Prostate gland (tissue), 2 donors: ENCODE measurements around the gene TBCE. TPM values are rescaled to one million over a fixed set of nuclear protein-coding genes. Genes with fewer than 3 reads are reported as not detected.

ENCODE experiments used
- DNase-seq: peaks from one replicate; pipeline ENCODE4 v3.0.0-alpha.2; 2019; ENCODE audit warnings: low spot score
- H3K27ac ChIP-seq, 2 donors: fragments of 200-600 bp; sonication (generic); 2 replicates each; pipeline ENCODE4 v1.5.1; 2017 to 2019
- H3K27me3 ChIP-seq: fragments of 200-600 bp; sonication (generic); replicated peaks from 2 replicates; pipeline ENCODE4 v1.5.1; 2019; ENCODE audit not compliant: insufficient read depth
- H3K36me3 ChIP-seq, 2 donors: fragments of 200-600 bp; sonication (generic); 1 replicate in 1 of 2; 2 replicates in 1 of 2; pipeline versions ENCODE4 v1.5.1 to v1.8.1; 2017 to 2019
- H3K4me1 ChIP-seq: fragments of 200-600 bp; sonication (generic); replicated peaks from 2 replicates; pipeline ENCODE4 v1.5.1; 2019
- H3K4me3 ChIP-seq, 2 donors: fragments of 200-600 bp; sonication (generic); 2 replicates each; pipeline ENCODE4 v1.5.1; 2017 to 2019
- H3K9me3 ChIP-seq: fragments of 200-600 bp; sonication (generic); 2 replicates; pipeline ENCODE4 v1.5.1; 2017
- CTCF ChIP-seq, 4 experiments: fragments of 200-600 bp in 2 of 4; fragments of 450-650 bp in 2 of 4; sonication (generic) in 2 of 4; IDR thresholded peaks; 1 replicate in 3 of 4; 2 replicates in 1 of 4; pipeline ENCODE4 v1.5.1; 2016 to 2019; ENCODE audit warnings: antibody characterized with exemption in 4 of 4, mild to moderate bottlenecking in 2 of 4, moderate library complexity in 2 of 4
- POLR2A ChIP-seq: fragments of 450-650 bp; IDR thresholded peaks from one replicate; pipeline ENCODE4 v1.6.1; 2016; ENCODE audit warnings: antibody characterized with exemption, mild to moderate bottlenecking
- POLR2AphosphoS5 ChIP-seq: sonication (generic); formaldehyde crosslinking; IDR thresholded peaks from one replicate; pipeline ENCODE4 v1.6.1; 2017; ENCODE audit warnings: antibody characterized with exemption
- WGBS: methylation state at CpG from one replicate; pipeline ENCODE4 v1.1.5; 2018; 5-methylcytosine and 5-hydroxymethylcytosine counted together
- intact Hi-C: fragments of 100-400 bp; cut with DNase I; formaldehyde crosslinking; loops from one replicate; pipeline ENCODE4 v1.14.2; 2022
- total RNA-seq, 2 donors: library from RNA; depleted of rRNA; stranded (reverse); fragments of >200 nt; gene quantifications; one replicate each; pipeline ENCODE4 v1.1.0, GENCODE V29; 2016

TBCE gene
- total RNA-seq, 2 donors from 2014 or later: 24.2 to 25.0 TPM

DNA sequence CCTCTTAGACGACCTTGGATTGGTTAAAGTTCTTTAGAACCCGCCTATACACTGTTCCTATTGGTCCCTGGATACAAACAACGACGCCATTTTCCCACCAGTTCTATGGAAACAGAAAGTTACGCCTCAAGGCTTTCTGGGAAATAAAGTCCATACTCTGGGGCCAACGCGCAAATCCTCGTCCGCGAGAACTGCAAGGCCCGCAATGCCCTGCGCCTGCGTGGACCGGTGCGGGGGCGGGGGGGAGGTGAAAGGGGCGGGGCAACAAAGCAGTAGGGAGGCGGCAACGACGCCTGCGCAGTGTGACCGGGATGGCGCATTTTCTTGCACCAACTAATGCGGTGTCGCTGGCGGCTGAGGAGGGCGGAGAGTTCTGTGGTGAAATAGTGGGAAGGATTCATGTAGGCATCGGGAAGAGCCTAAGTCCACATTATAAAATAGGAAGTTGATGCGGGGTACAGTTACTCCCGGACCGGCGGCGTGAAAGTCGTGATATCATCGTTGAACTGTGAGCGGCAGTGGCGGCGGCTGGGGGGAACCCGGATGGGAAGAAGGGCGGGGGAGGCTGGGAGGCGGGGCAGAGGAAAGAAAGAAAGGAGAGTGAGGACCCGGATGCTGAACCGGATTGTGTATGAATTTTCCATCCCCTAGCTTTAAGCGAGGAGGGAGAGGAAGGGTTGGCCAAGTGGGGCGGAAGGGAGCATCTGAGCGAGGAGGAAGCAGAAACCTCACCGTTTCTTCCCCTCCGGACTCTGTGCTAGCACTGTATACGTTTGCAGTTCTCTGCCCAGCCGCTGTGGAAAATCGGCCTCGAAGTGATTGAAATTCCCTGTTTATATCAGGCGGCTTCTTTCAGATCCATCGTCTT lies 38.7 kb upstream of the TBCE start, which contains the start of gene GGPS1:
Gene GGPS1 (plus strand): TSS at position 300 of the 868 bp plus-strand sequence. CDS start 6,695 bp downstream, outside the sequence.
- no peaks in the 10 kb centered on the region for H3K36me3 ChIP-seq
- H3K27me3 ChIP-seq: no peaks in the 10 kb centered on the region
- peak within 1 kb of the TSS; percentile 94 to 95 for H3K4me3 ChIP-seq
- peak; percentile 89 for TF ChIP-seq POLR2AphosphoS5
- TF ChIP-seq CTCF (IDR thresholded peaks at IDR 0.05): peak in 1 of 4 experiments; percentile 37
- peak; percentile 87 for TF ChIP-seq POLR2A
- H3K27ac ChIP-seq: peak within 1 kb of the TSS; percentile 97 to 99
- intact Hi-C loops: loop anchor here (2.0 to 5.0 kb wide), 3 partner anchors 76 to 176 kb away; partner anchors contain the start of gene B3GALNT2
- peak; percentile 98 for DNase-seq
- H3K9me3 ChIP-seq: no peaks in the 10 kb centered on the region
- under 1% methylated on average over 54 of the region's 54 CpGs for WGBS
- peaks cover 7% of the 10 kb centered on the region for H3K4me1 ChIP-seq

GRCh38 chr1:235329139-235329902 lies 37.9 kb upstream of the TBCE start:
- DNase-seq: peak; percentile 40
- WGBS: under 1% methylated on average over 24 of the region's 24 CpGs
- H3K4me3 ChIP-seq: peak overlapping the region; percentile 48 to 63
- peak overlapping the region; percentile 97 to 99 for H3K27ac ChIP-seq
- no peak for TF ChIP-seq POLR2A
- peak in 1 of 4 experiments; percentile 9 for TF ChIP-seq CTCF (IDR thresholded peaks at IDR 0.05)
- TF ChIP-seq POLR2AphosphoS5: no peak
- H3K4me1 ChIP-seq: peaks cover 7% of the 10 kb centered on the region
- H3K36me3 ChIP-seq: no peaks in the 10 kb centered on the region
- no peaks in the 10 kb centered on the region for H3K9me3 ChIP-seq
- no peaks in the 10 kb centered on the region for H3K27me3 ChIP-seq
- intact Hi-C loops: loop anchor here (2.0 to 5.0 kb wide), 3 partner anchors 77 to 175 kb away; partner anchors contain the start of gene B3GALNT2

DNA sequence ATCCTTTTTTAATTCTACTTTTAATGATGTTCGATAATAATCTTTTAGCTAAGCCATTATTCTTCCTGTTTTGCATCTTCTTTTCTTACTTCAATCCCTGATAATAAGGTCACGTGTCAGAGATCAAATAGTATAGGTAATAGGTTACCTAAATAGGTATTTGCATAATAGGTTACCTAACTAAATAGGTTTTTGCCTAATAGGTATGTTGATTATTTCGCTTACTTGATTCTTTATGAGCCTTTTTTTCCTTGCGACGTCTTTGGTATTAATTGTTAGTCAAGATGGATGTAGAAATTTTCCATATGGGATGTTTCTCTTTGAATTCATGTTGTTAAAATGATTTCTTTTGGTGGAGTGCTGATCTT lies 36.3 kb upstream of the TBCE start:
- no peak overlapping the region for H3K4me3 ChIP-seq
- TF ChIP-seq POLR2A (no peak), POLR2AphosphoS5 (no peak), CTCF (IDR thresholded peaks at IDR 0.05) (no peak)
- H3K4me1 ChIP-seq: peaks cover 6% of the 10 kb centered on the region
- H3K9me3 ChIP-seq: no peaks in the 10 kb centered on the region
- intact Hi-C loops: no loop called here
- H3K36me3 ChIP-seq: no peaks in the 10 kb centered on the region
- H3K27ac ChIP-seq: no peak overlapping the region
- WGBS: 79% methylated on average over 5 of the region's 5 CpGs
- DNase-seq: no peak
- H3K27me3 ChIP-seq: no peaks in the 10 kb centered on the region

DNA sequence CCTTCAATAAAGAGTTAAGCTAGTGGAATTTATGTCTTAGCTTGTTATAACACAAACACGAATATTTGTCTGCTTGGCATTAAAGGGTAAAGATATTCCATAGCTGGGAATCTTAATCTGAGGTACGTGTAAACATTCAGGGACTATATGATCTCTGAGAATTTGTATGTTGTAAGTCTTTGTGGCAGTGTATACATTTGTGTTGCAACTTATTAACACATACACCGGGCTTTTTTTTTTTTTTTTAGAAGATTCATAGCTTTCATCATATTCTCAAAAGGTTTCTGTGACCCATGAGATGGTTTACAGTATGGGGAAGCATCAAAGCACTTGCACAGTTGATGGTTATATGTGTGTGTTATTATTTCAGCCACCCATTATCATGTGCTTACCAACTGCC lies 35.8 kb upstream of the TBCE start:
- 26% methylated on average over 3 of the region's 3 CpGs for WGBS
- Histone ChIP-seq H3K36me3 (no peaks in the 10 kb centered on the region), H3K27me3 (no peaks in the 10 kb centered on the region), H3K27ac (no peak overlapping the region), H3K4me1 (peaks cover 3% of the 10 kb centered on the region), H3K4me3 (no peak overlapping the region), H3K9me3 (no peaks in the 10 kb centered on the region)
- no peak for TF ChIP-seq POLR2AphosphoS5
- no peak for TF ChIP-seq CTCF (IDR thresholded peaks at IDR 0.05)
- TF ChIP-seq POLR2A: no peak
- no peak for DNase-seq
- intact Hi-C loops: no loop called here
